SU-DHL-6 (cell line): ENCODE results near the gene RAB41.

Experiments used
- CTCF ChIP-seq: fragments of 200-600 bp; sonication (generic); IDR thresholded peaks from one replicate; pipeline ENCODE4 v1.5.1; 2017; ENCODE audit warnings: antibody characterized with exemption, mild to moderate bottlenecking, low read length, moderate library complexity; ENCODE audit not compliant: insufficient read depth, poor library complexity, severe bottlenecking
- EZH2phosphoT487 ChIP-seq: fragments of 200-600 bp; sonication (generic), shearing (Covaris generic); conservative IDR thresholded peaks from 2 replicates; pipeline ENCODE4 v1.6.1; 2018; ENCODE audit warnings: mild to moderate bottlenecking, antibody characterized with exemption, low read length, moderate library complexity, mixed read lengths

GRCh38 chrX:70281951-70282350 is at the start of gene RAB41:
- TF ChIP-seq CTCF (no peak), EZH2phosphoT487 (no peak)
